HG03060 (cell line): Measurements from ENCODE around the gene CACNA1F.

Experiments
- ATAC-seq: cut with Tn5 transposase; IDR thresholded peaks from one replicate; pipeline ENCODE4 v1.9.1; 2021; ENCODE audit warnings: low read depth, moderate number of reproducible peaks; ENCODE audit not compliant: unreplicated experiment

Gene CACNA1F

GRCh38 chrX:49157194-49157593 lies 75.9 kb downstream of the CACNA1F start:
- no peak for ATAC-seq

- no peak for ATAC-seq
Measured at GRCh38 chrX:49155900-49156837, 77.0 kb downstream of the CACNA1F start.

- no peak for ATAC-seq
Measured at GRCh38 chrX:49155243-49155899, 77.8 kb downstream of the CACNA1F start.
